Suprapubic skin (tissue), 4 donors: ENCODE measurements around the gene SPTLC3.

Experiments
- POLR2A ChIP-seq, 2 donors: fragments of 450-650 bp; IDR thresholded peaks; one replicate each; pipeline ENCODE4 v1.6.1; 2017; ENCODE audit warnings: antibody characterized with exemption in 2 of 2, mild to moderate bottlenecking in 2 of 2, moderate library complexity in 2 of 2
- POLR2AphosphoS5 ChIP-seq, 3 donors: sonication (generic); formaldehyde crosslinking; IDR thresholded peaks; one replicate each; pipeline ENCODE4 v1.6.1; 2017; ENCODE audit warnings: antibody characterized with exemption in 3 of 3
- TF ChIP-seq, protein P1 (sequence below), 2 donors: fragments of 200-600 bp in 1 of 2; fragments of 450-650 bp in 1 of 2; sonication (generic) in 1 of 2; IDR thresholded peaks; one replicate each; pipeline ENCODE4 v1.5.1; 2016 to 2019; ENCODE audit warnings: antibody characterized with exemption in 2 of 2, mild to moderate bottlenecking in 1 of 2, moderate library complexity in 1 of 2

GRCh38 chr20:12963416-12963815, 45.4 kb upstream of the SPTLC3 start:
- TF ChIP-seq POLR2A (IDR thresholded peaks at IDR 0.05) (no peak), POLR2AphosphoS5 (IDR thresholded peaks at IDR 0.05) (no peak)
- TF ChIP-seq, protein P1, sequence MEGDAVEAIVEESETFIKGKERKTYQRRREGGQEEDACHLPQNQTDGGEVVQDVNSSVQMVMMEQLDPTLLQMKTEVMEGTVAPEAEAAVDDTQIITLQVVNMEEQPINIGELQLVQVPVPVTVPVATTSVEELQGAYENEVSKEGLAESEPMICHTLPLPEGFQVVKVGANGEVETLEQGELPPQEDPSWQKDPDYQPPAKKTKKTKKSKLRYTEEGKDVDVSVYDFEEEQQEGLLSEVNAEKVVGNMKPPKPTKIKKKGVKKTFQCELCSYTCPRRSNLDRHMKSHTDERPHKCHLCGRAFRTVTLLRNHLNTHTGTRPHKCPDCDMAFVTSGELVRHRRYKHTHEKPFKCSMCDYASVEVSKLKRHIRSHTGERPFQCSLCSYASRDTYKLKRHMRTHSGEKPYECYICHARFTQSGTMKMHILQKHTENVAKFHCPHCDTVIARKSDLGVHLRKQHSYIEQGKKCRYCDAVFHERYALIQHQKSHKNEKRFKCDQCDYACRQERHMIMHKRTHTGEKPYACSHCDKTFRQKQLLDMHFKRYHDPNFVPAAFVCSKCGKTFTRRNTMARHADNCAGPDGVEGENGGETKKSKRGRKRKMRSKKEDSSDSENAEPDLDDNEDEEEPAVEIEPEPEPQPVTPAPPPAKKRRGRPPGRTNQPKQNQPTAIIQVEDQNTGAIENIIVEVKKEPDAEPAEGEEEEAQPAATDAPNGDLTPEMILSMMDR (IDR thresholded peaks at IDR 0.05) = no peak
